Sigmoid colon (tissue), 7 donors: ENCODE data around the gene JAZF1. TPM values are rescaled to one million over a fixed set of nuclear protein-coding genes. Genes with fewer than 3 reads are reported as not detected.

Source experiments
- DNase-seq: peaks from one replicate; pipeline ENCODE4 v3.0.0-alpha.2; 2019
- H3K27ac ChIP-seq, 4 donors: fragments of 200-600 bp; sonication (generic); one replicate each; pipeline ENCODE4 v1.5.1; 2016 to 2019; ENCODE audit warnings: mild to moderate bottlenecking in 1 of 4
- H3K27me3 ChIP-seq, 3 donors: fragments of 200-600 bp; sonication (generic); one replicate each; pipeline ENCODE4 v1.5.1; 2019; ENCODE audit warnings: mild to moderate bottlenecking in 1 of 3
- H3K36me3 ChIP-seq, 4 donors: fragments of 200-600 bp; sonication (generic); one replicate each; pipeline ENCODE4 v1.5.1; 2016 to 2019
- H3K4me1 ChIP-seq, 4 donors: fragments of 200-600 bp; sonication (generic); one replicate each; pipeline ENCODE4 v1.5.1; 2017 to 2019
- H3K4me3 ChIP-seq, 4 donors: fragments of 200-600 bp; sonication (generic); one replicate each; pipeline ENCODE4 v1.5.1; 2017 to 2019; ENCODE audit warnings: mild to moderate bottlenecking in 2 of 4, moderate library complexity in 1 of 4
- H3K9me3 ChIP-seq, 4 donors: fragments of 200-600 bp in 3 of 4; sonication (generic) in 3 of 4; one replicate each; pipeline versions ENCODE4 v1.5.1 to v1.6.1; 2013 to 2019
- EP300 ChIP-seq, 4 donors: sonication (generic); formaldehyde crosslinking; IDR thresholded peaks; one replicate each; pipeline ENCODE4 v1.6.1; 2017; ENCODE audit warnings: antibody characterized with exemption in 4 of 4
- POLR2A ChIP-seq, 2 donors: fragments of 450-650 bp; IDR thresholded peaks; one replicate each; pipeline ENCODE4 v1.6.1; 2016; ENCODE audit warnings: antibody characterized with exemption in 2 of 2, mild to moderate bottlenecking in 2 of 2, moderate library complexity in 2 of 2
- POLR2AphosphoS5 ChIP-seq, 4 donors: sonication (generic); formaldehyde crosslinking; IDR thresholded peaks; one replicate each; pipeline ENCODE4 v1.6.1; 2017; ENCODE audit warnings: antibody characterized with exemption in 4 of 4
- WGBS, 2 donors: extraction: QIAGEN DNeasy Blood & Tissue Kit; methylation state at CpG; one replicate each; pipeline ENCODE4 v1.1.7; 2013; 5-methylcytosine and 5-hydroxymethylcytosine counted together
- intact Hi-C: fragments of 100-400 bp; cut with DNase I; formaldehyde crosslinking; loops from one replicate; pipeline ENCODE4 v1.15.1; 2023
- polyA plus RNA-seq, 3 donors: library from polyadenylated mRNA; stranded (reverse); fragments of 200-250 nt; gene quantifications; one replicate each; pipeline ENCODE4 v1.2.3, GENCODE V29; 2013
- total RNA-seq, 4 donors: library from RNA; depleted of rRNA; stranded (reverse); fragments of >200 nt; gene quantifications; one replicate each; pipeline ENCODE4 v1.1.0, GENCODE V29; 2016
- TF ChIP-seq, protein P1 (sequence below), 4 experiments: fragments of 450-650 bp in 3 of 4; fragments of 200-600 bp in 1 of 4; IDR thresholded peaks; one replicate each; pipeline ENCODE4 v1.5.1; 2016 to 2019; ENCODE audit warnings: antibody characterized with exemption in 4 of 4, mild to moderate bottlenecking in 3 of 4, moderate library complexity in 2 of 4
- donor health status: healthy with polysubstance abuse.
- donor health status: Bipolar disorder and iron deficiency.
- donor health status: healthy.

The JAZF1 gene
- total and polyA plus RNA-seq, 7 donors, result 4.2 to 59.6 (median 46.4) TPM

DNA sequence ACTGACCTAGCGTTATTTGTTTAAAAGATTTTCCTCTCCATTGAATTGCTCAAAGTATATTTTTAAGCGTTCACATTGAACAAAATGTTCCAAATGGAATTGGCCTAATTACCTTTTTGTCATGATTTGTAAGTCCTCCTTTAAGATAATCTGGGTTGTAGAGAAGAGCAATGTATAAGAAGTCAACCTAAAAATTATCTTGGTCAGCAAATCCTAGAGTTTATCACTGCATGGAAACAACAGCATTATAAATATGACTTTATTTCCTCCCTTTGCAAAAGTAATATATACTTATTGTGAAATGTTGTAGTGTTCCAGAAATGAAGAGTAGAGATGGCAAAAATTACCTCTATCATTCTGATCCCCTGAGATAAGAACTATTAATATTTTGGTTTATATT is 381.4 kb downstream of the JAZF1 start:
- peaks cover under 1 to 34% (median 8%) of the 10 kb centered on the region in 4 donors for H3K36me3 ChIP-seq
- no peak overlapping the region for H3K4me3 ChIP-seq
- intact Hi-C loops, result no loop called here
- no peak overlapping the region for H3K27ac ChIP-seq
- H3K9me3 ChIP-seq, result no peaks in the 10 kb centered on the region
- WGBS, 2 donors, result 96 to 98% methylated on average over 2 of the region's 2 CpGs
- TF ChIP-seq EP300 (IDR thresholded peaks at IDR 0.05) (no peak), POLR2A (IDR thresholded peaks at IDR 0.05) (no peak), POLR2AphosphoS5 (IDR thresholded peaks at IDR 0.05) (no peak)
- TF ChIP-seq, protein P1, sequence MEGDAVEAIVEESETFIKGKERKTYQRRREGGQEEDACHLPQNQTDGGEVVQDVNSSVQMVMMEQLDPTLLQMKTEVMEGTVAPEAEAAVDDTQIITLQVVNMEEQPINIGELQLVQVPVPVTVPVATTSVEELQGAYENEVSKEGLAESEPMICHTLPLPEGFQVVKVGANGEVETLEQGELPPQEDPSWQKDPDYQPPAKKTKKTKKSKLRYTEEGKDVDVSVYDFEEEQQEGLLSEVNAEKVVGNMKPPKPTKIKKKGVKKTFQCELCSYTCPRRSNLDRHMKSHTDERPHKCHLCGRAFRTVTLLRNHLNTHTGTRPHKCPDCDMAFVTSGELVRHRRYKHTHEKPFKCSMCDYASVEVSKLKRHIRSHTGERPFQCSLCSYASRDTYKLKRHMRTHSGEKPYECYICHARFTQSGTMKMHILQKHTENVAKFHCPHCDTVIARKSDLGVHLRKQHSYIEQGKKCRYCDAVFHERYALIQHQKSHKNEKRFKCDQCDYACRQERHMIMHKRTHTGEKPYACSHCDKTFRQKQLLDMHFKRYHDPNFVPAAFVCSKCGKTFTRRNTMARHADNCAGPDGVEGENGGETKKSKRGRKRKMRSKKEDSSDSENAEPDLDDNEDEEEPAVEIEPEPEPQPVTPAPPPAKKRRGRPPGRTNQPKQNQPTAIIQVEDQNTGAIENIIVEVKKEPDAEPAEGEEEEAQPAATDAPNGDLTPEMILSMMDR (IDR thresholded peaks at IDR 0.05), result no peak
- H3K4me1 ChIP-seq, result no peaks in the 10 kb centered on the region
- H3K27me3 ChIP-seq, result no peaks in the 10 kb centered on the region
- no peak for DNase-seq

DNA sequence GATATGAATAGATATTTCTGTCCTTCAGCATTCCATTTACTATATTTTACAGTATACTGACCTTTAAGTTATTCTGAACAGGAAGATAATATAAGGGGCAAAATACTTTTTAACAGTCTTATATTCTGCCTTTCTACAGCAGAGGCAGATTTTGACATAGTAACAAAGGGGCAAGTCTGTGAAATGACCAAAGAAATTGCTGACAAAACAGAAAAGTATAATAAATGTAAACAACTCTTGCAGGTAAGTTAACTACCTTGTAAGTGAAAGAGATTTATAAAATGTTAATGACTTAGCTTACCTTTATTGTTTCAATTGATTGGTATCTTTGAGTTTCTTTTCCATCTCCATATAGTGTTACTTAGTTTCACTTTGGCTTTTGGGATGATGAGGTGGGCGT is 384.6 kb downstream of the JAZF1 start:
- Histone ChIP-seq H3K27me3 (no peaks in the 10 kb centered on the region), H3K27ac (no peak overlapping the region), H3K4me3 (no peak overlapping the region), H3K4me1 (no peaks in the 10 kb centered on the region), H3K9me3 (no peaks in the 10 kb centered on the region), H3K36me3 (peaks cover 4 to 63% (median 10%) of the 10 kb centered on the region in 4 donors)
- TF ChIP-seq POLR2AphosphoS5 (IDR thresholded peaks at IDR 0.05), result no peak
- TF ChIP-seq, protein P1 (IDR thresholded peaks at IDR 0.05), result no peak
- TF ChIP-seq EP300 (IDR thresholded peaks at IDR 0.05), result no peak
- no peak for TF ChIP-seq POLR2A (IDR thresholded peaks at IDR 0.05)
- 95 to 98% methylated on average over 1 of the region's 1 CpG for WGBS, 2 donors
- intact Hi-C loops, result no loop called here
- no peak for DNase-seq

DNA sequence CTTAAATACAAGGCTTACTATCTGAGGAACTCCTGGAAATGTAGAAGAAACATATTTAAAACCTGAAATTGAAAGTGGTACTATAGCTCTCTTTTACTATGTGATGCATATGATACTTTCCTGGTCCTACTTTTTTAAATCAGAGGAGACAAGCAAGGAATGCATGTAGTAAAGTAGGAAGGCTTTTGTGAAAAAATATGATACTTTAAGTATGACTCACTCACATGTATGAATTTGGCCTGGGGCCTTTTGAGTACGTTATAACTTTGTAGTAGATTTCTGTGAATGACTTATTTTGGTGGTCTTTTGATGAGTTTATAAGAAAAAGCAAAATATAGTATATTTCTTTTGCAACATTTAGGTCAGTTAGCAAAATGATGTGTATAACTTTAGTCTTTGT is 386.8 kb downstream of the JAZF1 start:
- Histone ChIP-seq H3K4me3 (no peak overlapping the region), H3K36me3 (peaks cover 4 to 69% (median 10%) of the 10 kb centered on the region in 4 donors), H3K9me3 (no peaks in the 10 kb centered on the region), H3K27me3 (no peaks in the 10 kb centered on the region), H3K4me1 (no peaks in the 10 kb centered on the region), H3K27ac (no peak overlapping the region)
- intact Hi-C loops, result no loop called here
- TF ChIP-seq, protein P1 (IDR thresholded peaks at IDR 0.05), result no peak
- TF ChIP-seq POLR2A (IDR thresholded peaks at IDR 0.05) (no peak), POLR2AphosphoS5 (IDR thresholded peaks at IDR 0.05) (no peak), EP300 (IDR thresholded peaks at IDR 0.05) (no peak)
- WGBS, 2 donors, result 84 to 85% methylated on average over 1 of the region's 1 CpG
- no peak for DNase-seq

DNA sequence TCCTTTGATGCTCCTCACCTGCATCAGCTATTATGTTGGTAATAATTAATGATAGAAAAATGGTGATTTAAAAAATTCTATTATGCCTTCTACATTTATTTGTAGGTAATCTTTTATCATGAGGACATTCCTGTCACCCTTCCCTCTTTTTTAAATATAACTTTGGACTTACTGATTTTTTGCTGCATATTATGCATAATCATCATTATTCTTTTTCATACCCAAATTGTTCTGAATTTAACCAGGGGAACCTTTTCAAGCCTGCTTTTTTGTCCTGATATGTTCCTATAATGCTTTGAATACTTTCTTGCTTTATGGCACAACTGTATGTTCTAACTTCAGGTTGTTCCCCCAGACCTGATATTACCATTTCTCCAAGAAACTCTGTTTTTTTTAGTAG is 392.2 kb downstream of the JAZF1 start:
- Histone ChIP-seq H3K36me3 (peaks cover 0 to 72% (median 6%) of the 10 kb centered on the region in 4 donors), H3K4me3 (no peak overlapping the region), H3K9me3 (no peaks in the 10 kb centered on the region), H3K27me3 (no peaks in the 10 kb centered on the region), H3K27ac (no peak overlapping the region), H3K4me1 (peaks cover 0 to 3% (median 3%) of the 10 kb centered on the region in 4 donors)
- TF ChIP-seq EP300 (IDR thresholded peaks at IDR 0.05) (no peak), POLR2AphosphoS5 (IDR thresholded peaks at IDR 0.05) (no peak), POLR2A (IDR thresholded peaks at IDR 0.05) (no peak)
- TF ChIP-seq, protein P1 (IDR thresholded peaks at IDR 0.05), result no peak
- no peak for DNase-seq
- intact Hi-C loops, result loop anchor here (10.0 kb wide), 1 partner anchor 136 kb away; no protein-coding TSS in a partner anchor
